Neural progenitor cell (in vitro differentiated cells): Measurements from ENCODE around the gene FTHL17. TPM values are rescaled to one million over a fixed set of nuclear protein-coding genes. Genes with fewer than 3 reads are reported as not detected.

Experiments
- DNase-seq: peaks from one replicate; pipeline ENCODE4 v3.0.0-alpha.2; 2016; ENCODE audit warnings: low spot score
- H2AFZ ChIP-seq: fragments of 200-600 bp; sonication (generic); replicated peaks from 2 replicates; pipeline ENCODE4 v1.6.1; 2016; ENCODE audit warnings: antibody characterized with exemption
- H3F3A ChIP-seq: fragments of 200-600 bp; sonication (generic); 2 replicates; pipeline ENCODE4 v1.6.1; 2016; ENCODE audit warnings: antibody characterized with exemption, low read depth
- H3K27ac ChIP-seq: fragments of 200-600 bp; sonication (generic); 2 replicates; pipeline ENCODE4 v1.5.1; 2016; ENCODE audit warnings: mild to moderate bottlenecking
- H3K27me3 ChIP-seq: fragments of 200-600 bp; sonication (generic); 2 replicates; pipeline ENCODE4 v1.6.1; 2016; ENCODE audit warnings: mild to moderate bottlenecking, moderate library complexity
- H3K36me3 ChIP-seq: fragments of 200-600 bp; sonication (generic); 2 replicates; pipeline ENCODE4 v1.5.1; 2016
- H3K4me1 ChIP-seq: fragments of 200-600 bp; sonication (generic); 2 replicates; pipeline ENCODE4 v1.6.1; 2016; ENCODE audit warnings: mixed run types
- H3K4me2 ChIP-seq: fragments of 200-600 bp; sonication (generic); 2 replicates; pipeline ENCODE4 v1.6.1; 2016
- H3K4me3 ChIP-seq: fragments of 200-600 bp; sonication (generic); 2 replicates; pipeline ENCODE4 v1.5.1; 2016
- H3K79me2 ChIP-seq: fragments of 200-600 bp; sonication (generic); 2 replicates; pipeline ENCODE4 v1.6.1; 2016; ENCODE audit warnings: low read depth
- H3K9ac ChIP-seq: fragments of 200-600 bp; sonication (generic); 2 replicates; pipeline ENCODE4 v1.6.1; 2016
- H3K9me3 ChIP-seq: fragments of 200-600 bp; sonication (generic); 2 replicates; pipeline ENCODE4 v1.5.1; 2016; ENCODE audit warnings: low read depth
- H4K20me1 ChIP-seq: fragments of 200-600 bp; sonication (generic); 2 replicates; pipeline ENCODE4 v1.6.1; 2016; ENCODE audit warnings: low read depth
- H3K27ac Mint-ChIP-seq: 3 replicates; pipeline ENCODE4 v1.8.0; 2021; ENCODE audit warnings: mixed read lengths
- H3K27me3 Mint-ChIP-seq: 2 replicates; pipeline ENCODE4 v1.8.0; 2022; ENCODE audit warnings: low read depth, mild to moderate bottlenecking, inconsistent platforms, moderate library complexity, mixed read lengths; ENCODE audit not compliant: insufficient read depth
- H3K36me3 Mint-ChIP-seq: 3 replicates; pipeline ENCODE4 v1.8.0; 2021; ENCODE audit warnings: mixed read lengths
- H3K4me1 Mint-ChIP-seq: 3 replicates; pipeline ENCODE4 v1.8.0; 2021; ENCODE audit warnings: mixed read lengths
- H3K4me3 Mint-ChIP-seq: 3 replicates; pipeline ENCODE4 v1.8.0; 2021; ENCODE audit warnings: mild to moderate bottlenecking, moderate library complexity, mixed read lengths
- H3K9me3 Mint-ChIP-seq: 3 replicates; pipeline ENCODE4 v1.8.0; 2020; ENCODE audit warnings: mixed read lengths
- CTCF ChIP-seq: fragments of 200-600 bp; sonication (generic); IDR thresholded peaks from 2 replicates; pipeline ENCODE4 v1.5.1; 2017; ENCODE audit warnings: antibody characterized with exemption, mild to moderate bottlenecking
- EZH2 ChIP-seq: fragments of 200-600 bp; sonication (generic); IDR thresholded peaks from 2 replicates; pipeline ENCODE4 v1.6.1; 2017; ENCODE audit warnings: antibody characterized with exemption, mild to moderate bottlenecking, moderate library complexity
- EZH2phosphoT487 ChIP-seq: fragments of 200-600 bp; sonication (generic); IDR thresholded peaks from 2 replicates; pipeline ENCODE4 v1.6.1; 2017; ENCODE audit warnings: antibody characterized with exemption
- total RNA-seq: library from RNA; depleted of rRNA; stranded (reverse); fragments of >200 nt; gene quantifications from 2 replicates; pipeline ENCODE4 v1.2.3, GENCODE V29; 2015; ENCODE audit warnings: low replicate concordance

FTHL17 gene
- total RNA-seq, 1 donor from 2014 or later, result not detected

GRCh38 chrX:31036895-31037294 lies 34.9 kb downstream of the FTHL17 start:
- Histone ChIP-seq H4K20me1 (no peaks in the 10 kb centered on the region), H3K4me3 (no peak overlapping the region), H3F3A (no peaks in the 10 kb centered on the region), H3K9me3 (no peaks in the 10 kb centered on the region), H3K4me1 (no peaks in the 10 kb centered on the region), H2AFZ (peak overlapping the region; percentile 72), H3K27ac (no peak overlapping the region), H3K36me3 (no peaks in the 10 kb centered on the region), H3K27me3 (no peaks in the 10 kb centered on the region), H3K9ac (no peak overlapping the region), H3K4me2 (no peak overlapping the region), H3K79me2 (no peaks in the 10 kb centered on the region)
- no peaks in the 10 kb centered on the region for H3K27me3 Mint-ChIP-seq
- peaks cover 2% of the 10 kb centered on the region for H3K9me3 Mint-ChIP-seq
- no peaks in the 10 kb centered on the region for H3K36me3 Mint-ChIP-seq
- H3K27ac Mint-ChIP-seq, result no peak overlapping the region
- H3K4me3 Mint-ChIP-seq, result no peak overlapping the region
- DNase-seq, result peak; percentile 71
- TF ChIP-seq EZH2phosphoT487, result no peak
- peak; percentile 59 for TF ChIP-seq CTCF
- peaks cover 5% of the 10 kb centered on the region for H3K4me1 Mint-ChIP-seq

GRCh38 chrX:31027351-31027750 lies 44.5 kb downstream of the FTHL17 start:
- no peak for DNase-seq
- H3F3A ChIP-seq, result no peaks in the 10 kb centered on the region
- no peak overlapping the region for H3K9ac ChIP-seq
- peaks cover 12% of the 10 kb centered on the region for H3K4me1 ChIP-seq
- no peak overlapping the region for H3K27ac Mint-ChIP-seq
- H3K79me2 ChIP-seq, result no peaks in the 10 kb centered on the region
- no peaks in the 10 kb centered on the region for H3K9me3 ChIP-seq
- no peaks in the 10 kb centered on the region for H3K36me3 ChIP-seq
- no peak overlapping the region for H3K4me3 ChIP-seq
- peaks cover 17% of the 10 kb centered on the region for H3K4me1 Mint-ChIP-seq
- no peak overlapping the region for H2AFZ ChIP-seq
- peaks cover 2% of the 10 kb centered on the region for H3K27me3 Mint-ChIP-seq
- no peaks in the 10 kb centered on the region for H4K20me1 ChIP-seq
- no peaks in the 10 kb centered on the region for H3K27me3 ChIP-seq
- H3K4me3 Mint-ChIP-seq, result no peak overlapping the region
- H3K36me3 Mint-ChIP-seq, result peaks cover 2% of the 10 kb centered on the region
- peaks cover 6% of the 10 kb centered on the region for H3K9me3 Mint-ChIP-seq
- H3K4me2 ChIP-seq, result no peak overlapping the region
- no peak for TF ChIP-seq EZH2
- no peak for TF ChIP-seq CTCF
- TF ChIP-seq EZH2phosphoT487, result no peak
- no peak overlapping the region for H3K27ac ChIP-seq

GRCh38 chrX:31024866-31025265 lies 47.0 kb downstream of the FTHL17 start:
- Mint-ChIP-seq H3K4me3 (no peak overlapping the region), H3K36me3 (peaks cover 2% of the 10 kb centered on the region), H3K4me1 (peaks cover 11% of the 10 kb centered on the region), H3K27me3 (peaks cover 2% of the 10 kb centered on the region), H3K9me3 (peaks cover 9% of the 10 kb centered on the region), H3K27ac (no peak overlapping the region)
- TF ChIP-seq EZH2phosphoT487, result no peak
- TF ChIP-seq CTCF, result no peak
- TF ChIP-seq EZH2, result no peak
- H3K27me3 ChIP-seq, result no peaks in the 10 kb centered on the region
- no peaks in the 10 kb centered on the region for H3K79me2 ChIP-seq
- no peaks in the 10 kb centered on the region for H3K9me3 ChIP-seq
- no peak overlapping the region for H3K27ac ChIP-seq
- H2AFZ ChIP-seq, result no peak overlapping the region
- DNase-seq, result no peak
- H4K20me1 ChIP-seq, result no peaks in the 10 kb centered on the region
- H3K9ac ChIP-seq, result no peak overlapping the region
- no peaks in the 10 kb centered on the region for H3K36me3 ChIP-seq
- H3K4me3 ChIP-seq, result no peak overlapping the region
- no peaks in the 10 kb centered on the region for H3F3A ChIP-seq
- H3K4me1 ChIP-seq, result peaks cover 2% of the 10 kb centered on the region
- no peak overlapping the region for H3K4me2 ChIP-seq
